ENCODE measurements around the gene CLCN5.

- TF ChIP-seq POLR2A (IDR thresholded peaks at IDR 0.05), result no peak
- TF ChIP-seq CTCF (IDR thresholded peaks at IDR 0.05), result no peak
- TF ChIP-seq POLR2AphosphoS5 (IDR thresholded peaks at IDR 0.05), result no peak
- no peak for TF ChIP-seq EP300 (IDR thresholded peaks at IDR 0.05)
Measured at GRCh38 chrX:49879656-49880277, 42.6 kb upstream of the CLCN5 start.

All from gastroesophageal sphincter (tissue), 3 donors.